Fibroblast of lung (primary cell): ENCODE results near the gene NAPG.

ENCODE experiments used
- EZH2 ChIP-seq: IDR thresholded peaks from 2 replicates; pipeline ENCODE4 v1.5.1; 2012; ENCODE audit warnings: low read length, control low read depth, mild to moderate bottlenecking; ENCODE audit errors: missing control alignments
- TF ChIP-seq, protein P1 (sequence below), 2 donors: IDR thresholded peaks in 1 of 2; conservative IDR thresholded peaks in 1 of 2; 1 replicate in 1 of 2; 2 replicates in 1 of 2; pipeline ENCODE4 v1.5.1; 2011 to 2012; ENCODE audit warnings: low read length in 2 of 2, control low read depth in 1 of 2, inconsistent platforms in 1 of 2, low read depth in 1 of 2, mild to moderate bottlenecking in 1 of 2

DNA sequence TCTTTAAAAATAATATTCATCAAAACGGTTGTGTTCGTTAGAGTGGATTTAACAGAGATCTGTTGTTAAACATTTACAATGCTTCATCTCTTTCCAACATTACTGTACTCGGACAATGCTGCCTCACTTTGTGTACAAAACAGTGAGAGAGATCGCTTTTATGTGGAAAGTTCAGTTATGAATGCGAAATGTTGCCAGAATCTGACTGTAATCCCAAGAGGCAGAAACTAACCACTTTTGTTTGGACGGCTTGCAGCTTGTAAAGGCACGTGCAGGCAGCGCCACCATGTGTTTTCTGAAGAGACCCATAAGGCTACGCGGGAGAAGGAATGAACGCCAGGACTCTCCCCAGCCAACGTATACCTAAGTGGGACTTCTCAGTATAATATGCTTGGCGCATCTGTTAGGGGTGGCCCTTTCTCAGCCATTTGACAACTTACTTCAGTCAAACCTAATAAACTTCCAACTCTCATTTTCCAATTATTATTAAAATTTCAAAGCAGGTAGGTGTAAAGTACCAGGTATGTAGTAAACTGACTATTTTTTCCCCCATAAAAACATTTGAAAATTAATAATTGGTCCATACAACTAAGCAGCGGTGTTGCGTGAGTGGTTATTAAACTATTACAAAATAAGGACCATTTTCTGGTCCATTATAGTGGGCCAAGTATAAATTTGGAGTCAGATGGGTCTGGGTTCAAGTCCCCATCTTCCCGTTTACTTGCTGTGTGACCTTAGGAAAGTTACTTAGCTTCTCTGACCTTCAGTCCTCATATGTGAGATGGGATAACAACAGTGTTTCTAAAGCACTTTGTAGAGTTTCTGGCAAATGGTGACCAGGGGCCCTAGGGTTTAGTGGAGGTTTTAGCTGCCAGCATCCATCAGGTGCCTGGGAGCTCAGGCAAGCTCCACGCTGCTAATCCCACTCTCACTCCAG lies 5.6 kb upstream of the NAPG start:
- TF ChIP-seq, protein P1, sequence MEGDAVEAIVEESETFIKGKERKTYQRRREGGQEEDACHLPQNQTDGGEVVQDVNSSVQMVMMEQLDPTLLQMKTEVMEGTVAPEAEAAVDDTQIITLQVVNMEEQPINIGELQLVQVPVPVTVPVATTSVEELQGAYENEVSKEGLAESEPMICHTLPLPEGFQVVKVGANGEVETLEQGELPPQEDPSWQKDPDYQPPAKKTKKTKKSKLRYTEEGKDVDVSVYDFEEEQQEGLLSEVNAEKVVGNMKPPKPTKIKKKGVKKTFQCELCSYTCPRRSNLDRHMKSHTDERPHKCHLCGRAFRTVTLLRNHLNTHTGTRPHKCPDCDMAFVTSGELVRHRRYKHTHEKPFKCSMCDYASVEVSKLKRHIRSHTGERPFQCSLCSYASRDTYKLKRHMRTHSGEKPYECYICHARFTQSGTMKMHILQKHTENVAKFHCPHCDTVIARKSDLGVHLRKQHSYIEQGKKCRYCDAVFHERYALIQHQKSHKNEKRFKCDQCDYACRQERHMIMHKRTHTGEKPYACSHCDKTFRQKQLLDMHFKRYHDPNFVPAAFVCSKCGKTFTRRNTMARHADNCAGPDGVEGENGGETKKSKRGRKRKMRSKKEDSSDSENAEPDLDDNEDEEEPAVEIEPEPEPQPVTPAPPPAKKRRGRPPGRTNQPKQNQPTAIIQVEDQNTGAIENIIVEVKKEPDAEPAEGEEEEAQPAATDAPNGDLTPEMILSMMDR (conservative IDR thresholded peaks at IDR 0.05 in 1 of 2, IDR thresholded peaks at IDR 0.05 in 1 of 2; ENCODE audit: low read depth in 1 of 2, low read length in 2 of 2): peak; percentile 73 to 83
- no peak for TF ChIP-seq EZH2
